Measurements from ENCODE around the gene AP1B1.
"Not testable (repeated sequence)": the region's sequence is repeated elsewhere in the genome, so short reads cannot be mapped to it uniquely, and the experiment has no call there.

Gene AP1B1

GRCh38 chr22:29348956-29349355, 39.4 kb downstream of the AP1B1 start:
- DNase-seq (ENCODE audit: low spot score) = no peak

- no peak for DNase-seq (ENCODE audit: low spot score)
These were observed 40.3 kb downstream of the AP1B1 start for GRCh38 chr22:29348041-29348440.

- DNase-seq (ENCODE audit: low spot score) = no peak
These were observed 41.7 kb downstream of the AP1B1 start for GRCh38 chr22:29346659-29347058.

DNA sequence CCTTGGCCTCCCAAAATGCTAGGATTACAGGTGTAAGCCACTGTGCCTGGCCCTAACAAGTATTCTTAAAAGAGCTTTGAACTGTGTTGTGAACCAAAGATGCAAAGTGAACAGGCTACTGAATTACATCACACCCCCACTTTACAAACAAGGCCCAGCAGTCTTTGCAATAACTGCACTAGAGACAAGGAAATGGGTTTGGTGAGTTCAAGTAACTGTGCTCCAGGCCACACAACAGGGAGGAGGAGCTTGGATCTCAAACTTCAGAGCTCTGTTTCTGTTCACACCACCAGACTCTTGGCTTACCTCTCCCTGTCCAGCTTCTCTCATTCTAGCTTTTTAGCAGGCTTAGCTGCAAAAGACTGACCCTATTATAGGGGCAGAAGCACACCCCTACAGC, 42.4 kb downstream of the AP1B1 start:
- DNase-seq (ENCODE audit: low spot score) = no peak

DNA sequence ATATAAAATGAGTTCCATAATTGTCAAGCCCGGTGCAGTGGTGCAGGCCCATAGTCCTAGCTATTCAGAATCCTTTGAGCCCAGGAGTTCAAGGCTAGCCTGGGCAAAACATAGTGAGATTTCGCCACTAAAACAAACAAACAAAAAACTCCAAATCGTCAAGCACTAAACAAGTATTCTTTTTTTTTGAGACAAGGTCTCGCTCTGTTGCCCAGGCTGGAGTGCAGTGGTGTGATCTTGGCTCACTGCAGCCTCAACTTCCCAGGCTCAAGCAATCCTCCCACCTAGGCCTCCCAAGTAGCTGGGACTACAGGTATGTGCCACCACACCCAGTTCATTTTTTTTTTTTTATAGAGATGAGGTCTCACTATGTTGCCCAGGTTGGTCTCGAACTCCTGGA, 43.5 kb downstream of the AP1B1 start:
- not testable (repeated sequence) for DNase-seq (ENCODE audit: low spot score)

GRCh38 chr22:29344137-29344536, 44.2 kb downstream of the AP1B1 start:
- DNase-seq (ENCODE audit: low spot score) = no peak

- no peak for DNase-seq (ENCODE audit: low spot score)
These were observed 45.0 kb downstream of the AP1B1 start for GRCh38 chr22:29343313-29343805.

DNA sequence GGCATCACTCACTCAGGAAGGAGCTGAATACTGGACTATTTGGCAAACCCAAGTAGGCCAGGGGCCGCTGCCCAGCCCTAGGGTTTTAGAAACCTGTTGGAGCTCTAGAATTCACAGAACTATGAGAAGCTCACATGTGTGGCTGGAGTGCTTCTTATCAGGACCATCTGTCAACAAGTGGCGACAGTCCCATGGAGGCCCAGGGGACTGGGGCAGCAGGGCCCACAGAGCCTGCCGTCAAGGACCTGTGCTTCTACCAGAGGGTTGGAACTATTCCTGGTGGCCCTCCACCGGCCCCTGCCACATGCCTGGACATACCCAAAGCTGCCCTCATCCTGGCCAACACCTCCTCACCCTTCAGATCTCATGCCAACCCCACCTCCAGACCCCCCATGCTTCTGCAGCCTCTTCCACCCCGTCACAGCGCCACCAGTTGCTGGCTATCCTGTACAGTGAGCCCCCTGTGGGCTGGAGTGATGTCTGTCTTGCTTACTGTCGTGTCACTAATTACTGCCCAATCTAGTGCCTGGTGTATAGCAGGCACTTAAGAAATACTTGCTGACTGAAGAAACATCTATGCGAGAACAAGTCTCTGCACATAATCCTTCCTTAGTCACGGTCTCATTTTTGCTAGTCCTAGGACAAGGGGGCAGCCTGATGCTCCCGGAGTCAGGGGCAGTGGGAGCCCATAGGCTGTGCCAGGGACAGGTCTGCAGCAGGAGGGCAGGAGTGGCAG, 45.6 kb downstream of the AP1B1 start:
- no peak for DNase-seq (ENCODE audit: low spot score)

- no peak for DNase-seq (ENCODE audit: low spot score)
These were observed 46.2 kb downstream of the AP1B1 start for GRCh38 chr22:29342177-29342576.

DNA sequence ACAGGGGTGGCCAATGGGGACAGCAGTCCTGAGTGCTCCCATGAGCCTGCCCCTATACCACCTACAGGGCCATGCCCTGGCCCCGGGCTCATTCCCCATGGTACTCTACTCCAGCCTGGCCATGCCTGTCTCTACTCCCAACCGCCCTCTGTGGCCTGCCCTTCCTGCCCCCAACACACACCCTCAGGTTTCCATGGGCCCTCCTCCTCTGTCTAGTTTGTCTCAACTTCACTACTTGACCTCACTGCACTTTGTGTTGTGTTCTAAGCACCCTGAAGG, 46.6 kb downstream of the AP1B1 start:
- no peak for DNase-seq (ENCODE audit: low spot score)

- no peak for DNase-seq (ENCODE audit: low spot score)
These were observed 47.1 kb downstream of the AP1B1 start for GRCh38 chr22:29341056-29341848.

DNA sequence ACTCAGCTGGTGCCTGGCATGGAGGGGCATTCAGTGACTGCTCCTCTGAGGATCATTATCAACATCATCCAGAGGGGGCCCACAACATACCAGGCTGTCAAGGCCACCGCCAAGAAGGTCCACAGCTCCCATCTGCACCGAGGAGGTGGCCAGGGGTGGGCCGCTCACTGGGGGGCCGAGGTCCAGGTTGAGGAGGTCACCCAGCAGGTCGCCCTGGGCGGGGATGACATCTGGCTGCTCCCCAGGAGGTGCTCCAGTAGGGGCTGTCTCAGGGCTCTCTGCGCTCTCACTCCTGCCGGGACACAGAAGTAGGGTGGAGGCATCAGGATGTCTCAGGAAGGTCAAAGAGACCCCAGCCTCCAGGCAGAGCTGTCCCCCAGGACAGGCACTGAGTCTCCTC, 47.8 kb downstream of the AP1B1 start:
- DNase-seq (ENCODE audit: low spot score) = no peak

GRCh38 chr22:29339381-29340235, 48.8 kb downstream of the AP1B1 start:
- no peak for DNase-seq (ENCODE audit: low spot score)

DNA sequence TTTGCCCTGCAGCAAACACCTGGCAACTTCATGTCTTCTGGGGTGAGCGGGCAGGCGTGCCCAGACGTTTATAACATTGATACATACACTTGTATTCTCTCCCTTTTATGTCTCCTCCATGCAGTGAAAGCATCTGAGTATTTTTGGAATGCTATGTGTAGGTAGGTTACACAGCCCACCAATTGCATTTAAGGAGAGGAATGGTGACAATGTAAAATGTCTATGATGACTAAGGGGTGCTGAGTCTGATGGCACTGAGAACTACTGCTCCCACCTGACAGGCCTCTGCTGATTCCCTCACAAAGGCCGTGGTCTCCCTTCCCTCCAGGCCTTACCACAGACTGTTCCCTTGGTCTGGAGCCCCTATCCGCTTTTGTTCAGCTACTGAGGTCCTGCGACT, 50.0 kb downstream of the AP1B1 start:
- DNase-seq (ENCODE audit: low spot score) = no peak

DNA sequence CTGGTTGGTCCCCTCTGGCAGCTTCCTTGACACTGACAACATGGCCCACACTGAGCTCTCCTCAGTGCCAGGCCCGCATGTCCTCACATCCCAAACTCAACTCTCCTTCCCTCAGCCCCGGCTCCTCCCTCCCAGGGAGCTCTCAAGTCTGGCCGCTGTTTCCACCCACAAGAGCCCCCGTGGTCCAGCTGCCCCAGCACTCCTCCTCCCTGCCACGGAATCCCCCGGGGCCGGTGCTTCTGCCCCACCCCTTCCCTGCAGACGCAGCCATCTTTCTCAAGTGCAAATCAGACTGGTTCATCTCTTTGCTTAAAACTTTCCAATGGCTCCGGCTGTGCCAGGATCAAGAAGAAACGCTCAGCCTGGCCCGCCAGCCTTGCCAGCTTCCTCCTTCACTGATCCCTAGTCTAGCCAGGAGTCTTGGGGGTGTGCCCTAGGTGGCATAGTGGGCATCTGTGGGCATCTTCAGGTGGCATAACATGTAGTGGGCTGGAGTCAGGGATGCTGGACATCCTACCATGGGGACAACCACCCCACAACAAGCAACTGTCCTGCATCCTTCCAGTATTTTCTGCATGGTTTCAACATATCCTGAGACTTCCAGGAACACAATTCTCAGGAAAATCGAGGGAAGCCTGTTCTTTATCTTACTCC, 50.6 kb downstream of the AP1B1 start:
- no peak for DNase-seq (ENCODE audit: low spot score)

GRCh38 chr22:29336751-29337490, 51.4 kb downstream of the AP1B1 start:
- DNase-seq (ENCODE audit: low spot score) = no peak

GRCh38 chr22:29335656-29336055, 52.7 kb downstream of the AP1B1 start:
- DNase-seq (ENCODE audit: low spot score) = no peak

DNA sequence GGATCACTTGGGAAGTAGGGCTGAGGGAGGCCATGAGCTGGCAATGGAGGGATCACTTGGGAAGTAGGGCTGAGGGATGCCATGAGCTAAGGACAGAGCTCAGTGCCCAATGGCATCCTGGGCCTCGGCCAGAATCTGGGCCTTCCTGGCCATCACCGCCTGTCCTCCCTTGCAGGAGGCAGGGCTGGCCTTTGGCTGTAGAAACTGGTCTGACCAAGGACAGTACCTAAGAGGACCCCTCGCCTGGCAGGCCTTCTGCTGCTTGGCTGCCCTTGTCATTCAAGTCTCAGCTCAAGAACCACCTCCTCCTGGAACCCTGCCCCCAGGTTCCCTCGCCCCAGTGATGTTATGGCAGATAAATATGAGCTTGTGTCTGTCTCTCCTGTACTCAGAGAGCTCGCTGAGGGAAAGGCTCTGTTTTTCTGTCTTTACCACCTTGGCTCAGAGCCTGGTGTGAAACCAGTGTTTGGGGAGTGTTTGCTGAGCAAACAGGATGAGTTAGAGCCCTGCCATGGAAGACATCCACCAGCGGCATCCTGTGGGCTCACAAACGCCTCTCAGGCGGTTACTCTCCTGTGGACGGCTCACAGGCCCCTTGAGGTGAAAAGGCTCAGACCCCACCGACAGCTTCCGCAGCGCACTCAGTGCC, 53.5 kb downstream of the AP1B1 start:
- no peak for DNase-seq (ENCODE audit: low spot score)

GRCh38 chr22:29334148-29334547, 54.2 kb downstream of the AP1B1 start:
- DNase-seq (ENCODE audit: low spot score) = no peak

GRCh38 chr22:29332886-29333496, 55.4 kb downstream of the AP1B1 start:
- no peak for DNase-seq (ENCODE audit: low spot score)
